Activated CD4-positive, alpha-beta T cell treated with anti-CD3 and anti-CD28 coated beads for 24 hours (primary cell): ENCODE measurements around the gene RAPGEF3.

Source experiments
- DNase-seq, 2 donors: peaks; one replicate each; pipeline ENCODE4 v3.0.0-alpha.2; 2020; ENCODE audit warnings: low read depth in 2 of 2

Gene RAPGEF3

GRCh38 chr12:47744005-47744651 is 14.6 kb downstream of the RAPGEF3 start:
- DNase-seq, result no peak

GRCh38 chr12:47743311-47743860 is 15.3 kb downstream of the RAPGEF3 start:
- no peak for DNase-seq

GRCh38 chr12:47742253-47742825 is 16.3 kb downstream of the RAPGEF3 start:
- peak; percentile 67 to 74 for DNase-seq

GRCh38 chr12:47741340-47741703 is 17.4 kb downstream of the RAPGEF3 start:
- DNase-seq, result no peak

GRCh38 chr12:47740606-47741339 is 17.9 kb downstream of the RAPGEF3 start:
- no peak for DNase-seq

- DNase-seq, result no peak
Observed at GRCh38 chr12:47739979-47740378, 18.7 kb downstream of the RAPGEF3 start.

- no peak for DNase-seq
Observed at GRCh38 chr12:47739297-47739696, 19.4 kb downstream of the RAPGEF3 start.

GRCh38 chr12:47737936-47738594 is 20.6 kb downstream of the RAPGEF3 start:
- no peak for DNase-seq

GRCh38 chr12:47736877-47737676 is 21.6 kb downstream of the RAPGEF3 start:
- DNase-seq, result no peak

- DNase-seq, result no peak
Observed at GRCh38 chr12:47736216-47736615, 22.5 kb downstream of the RAPGEF3 start.

- DNase-seq, result no peak
Observed at GRCh38 chr12:47735649-47736048, 23.0 kb downstream of the RAPGEF3 start.

GRCh38 chr12:47734725-47735480 is 23.8 kb downstream of the RAPGEF3 start:
- no peak for DNase-seq

GRCh38 chr12:47733142-47733541 is 25.5 kb downstream of the RAPGEF3 start:
- DNase-seq, result no peak

- DNase-seq, result no peak
Observed at GRCh38 chr12:47732504-47732903, 26.2 kb downstream of the RAPGEF3 start.

- no peak for DNase-seq
Observed at GRCh38 chr12:47731723-47732122, 27.0 kb downstream of the RAPGEF3 start.

GRCh38 chr12:47730341-47730744 is 28.3 kb downstream of the RAPGEF3 start:
- no peak for DNase-seq

GRCh38 chr12:47729233-47729632 is 29.4 kb downstream of the RAPGEF3 start:
- no peak for DNase-seq

GRCh38 chr12:47725893-47726292 is 32.8 kb downstream of the RAPGEF3 start:
- DNase-seq, result no peak

GRCh38 chr12:47725091-47725772 is 33.4 kb downstream of the RAPGEF3 start, which contains the start of gene ENDOU:
Gene ENDOU (minus strand): TSS chr12:47725490. CDS start chr12:47725413, 77 bp downstream.
- no peak for DNase-seq
